HEK293 (cell line): Measurements from ENCODE around the gene MTHFD1L.
"Not testable (repeated sequence)": the region's sequence is repeated elsewhere in the genome, so short reads cannot be mapped to it uniquely, and the experiment has no call there.

Source experiments
- CTCF ChIA-PET: fragments of 350-600 bp; formaldehyde crosslinking; extraction: SDS; loops from one replicate; lab custom pipeline; 2021; ENCODE audit warnings: antibody characterized with exemption; lab: Yijun Ruan, JAX
- POLR2A ChIA-PET: fragments of 300-600 bp; formaldehyde crosslinking; extraction: SDS; loops from one replicate; lab custom pipeline; 2020; ENCODE audit warnings: antibody characterized with exemption, inconsistent platforms; lab: Yijun Ruan, JAX
- H3K27ac ChIP-seq: fragments of 200-500 bp; sonication (Bioruptor generic); 2 replicates; pipeline ENCODE4 v1.5.1; 2014; ENCODE audit warnings: low read depth, low read length, control low read depth, inconsistent platforms; ENCODE audit errors: extremely low read depth
- H3K36me3 ChIP-seq, 2 experiments: fragments of 200-500 bp in 1 of 2; sonication (Bioruptor generic) in 1 of 2; 1 replicate in 1 of 2; 2 replicates in 1 of 2; pipeline ENCODE4 v1.5.1; 2014 to 2017; ENCODE audit warnings: inconsistent platforms in 2 of 2, low read length in 2 of 2; ENCODE audit not compliant: control insufficient read depth in 2 of 2, insufficient read depth in 1 of 2
- H3K4me1 ChIP-seq: fragments of 200-500 bp; sonication (Bioruptor generic); 2 replicates; pipeline ENCODE4 v1.5.1; 2014; ENCODE audit warnings: mild to moderate bottlenecking, low read length, inconsistent platforms; ENCODE audit not compliant: control insufficient read depth, insufficient read depth
- H3K4me3 ChIP-seq: 2 replicates; pipeline ENCODE4 v1.5.1; 2011; ENCODE audit warnings: low read depth, mild to moderate bottlenecking, control low read depth, low read length, moderate library complexity
- H3K9me3 ChIP-seq: fragments of 200-500 bp; sonication (Bioruptor generic); 2 replicates; pipeline ENCODE4 v1.5.1; 2014; ENCODE audit warnings: low read depth, low read length, inconsistent platforms; ENCODE audit not compliant: control insufficient read depth, insufficient read depth
- GLI2 ChIP-seq: fragments of 450-650 bp; formaldehyde crosslinking; IDR thresholded peaks from 2 replicates; pipeline ENCODE4; 2017; ENCODE audit warnings: missing biosample characterization, missing genetic modification characterization, low read depth, borderline replicate concordance
- HOXD13 ChIP-seq: sonication (generic); formaldehyde crosslinking; IDR thresholded peaks from 2 replicates; pipeline ENCODE4 v1.8.0; 2022; ENCODE audit warnings: missing genetic modification reagents, borderline replicate concordance
- MZF1 ChIP-seq: fragments of 450-650 bp; formaldehyde crosslinking; IDR thresholded peaks from 2 replicates; pipeline ENCODE4 v1.5.1; 2017; ENCODE audit warnings: missing biosample characterization, missing genetic modification characterization, borderline replicate concordance
- OVOL3 ChIP-seq: fragments of 450-650 bp; formaldehyde crosslinking; IDR thresholded peaks from 2 replicates; pipeline ENCODE4 v1.5.1; 2016; ENCODE audit warnings: missing biosample characterization, missing genetic modification characterization
- SP7 ChIP-seq: fragments of 450-650 bp; formaldehyde crosslinking; IDR thresholded peaks from 2 replicates; pipeline ENCODE4 v1.5.1; 2016; ENCODE audit warnings: missing biosample characterization, missing genetic modification characterization
- ZBTB21 ChIP-seq: fragments of 450-650 bp; formaldehyde crosslinking; IDR thresholded peaks from 2 replicates; pipeline ENCODE4 v1.5.1; 2017; ENCODE audit warnings: missing biosample characterization, missing genetic modification characterization
- ZBTB48 ChIP-seq: fragments of 450-650 bp; formaldehyde crosslinking; IDR thresholded peaks from 2 replicates; pipeline ENCODE4 v1.5.1; 2016; ENCODE audit warnings: missing biosample characterization, missing genetic modification characterization
- ZBTB7A ChIP-seq: fragments of 450-650 bp; formaldehyde crosslinking; IDR thresholded peaks from 2 replicates; pipeline ENCODE4 v1.5.1; 2016; ENCODE audit warnings: low read depth, missing biosample characterization, missing genetic modification characterization
- ZBTB8A ChIP-seq: fragments of 450-650 bp; formaldehyde crosslinking; IDR thresholded peaks from 2 replicates; pipeline ENCODE4 v1.5.1; 2016; ENCODE audit warnings: missing biosample characterization, missing genetic modification characterization
- ZFP41 ChIP-seq: fragments of 450-650 bp; formaldehyde crosslinking; IDR thresholded peaks from 2 replicates; pipeline ENCODE4 v1.5.1; 2016; ENCODE audit warnings: missing biosample characterization, missing genetic modification characterization, borderline replicate concordance
- ZNF174 ChIP-seq: fragments of 450-650 bp; formaldehyde crosslinking; IDR thresholded peaks from 2 replicates; pipeline ENCODE4 v1.5.0; 2017; ENCODE audit warnings: missing biosample characterization, mild to moderate bottlenecking, missing genetic modification characterization
- ZNF175 ChIP-seq: fragments of 450-650 bp; formaldehyde crosslinking; IDR thresholded peaks from 2 replicates; pipeline ENCODE4 v1.5.1; 2016; ENCODE audit warnings: missing biosample characterization, missing genetic modification characterization
- ZNF354C ChIP-seq: fragments of 450-650 bp; formaldehyde crosslinking; IDR thresholded peaks from 2 replicates; pipeline ENCODE4 v1.5.1; 2016; ENCODE audit warnings: missing biosample characterization, missing genetic modification characterization, low read depth, borderline replicate concordance
- ZNF394 ChIP-seq: fragments of 450-650 bp; formaldehyde crosslinking; IDR thresholded peaks from 2 replicates; pipeline ENCODE4 v1.5.1; 2016; ENCODE audit warnings: missing biosample characterization, missing genetic modification characterization, mild to moderate bottlenecking, moderate library complexity, borderline replicate concordance
- ZNF426 ChIP-seq: fragments of 450-650 bp; formaldehyde crosslinking; IDR thresholded peaks from 2 replicates; pipeline ENCODE4 v1.5.1; 2017; ENCODE audit warnings: missing biosample characterization, missing genetic modification characterization, mild to moderate bottlenecking, inconsistent platforms, moderate library complexity
- ZNF548 ChIP-seq: fragments of 450-650 bp; formaldehyde crosslinking; IDR thresholded peaks from 2 replicates; pipeline ENCODE4 v1.5.1; 2016; ENCODE audit warnings: missing biosample characterization, missing genetic modification characterization
- ZNF555 ChIP-seq: fragments of 450-650 bp; formaldehyde crosslinking; conservative IDR thresholded peaks from 2 replicates; pipeline ENCODE4 v1.5.1; 2017; ENCODE audit warnings: missing biosample characterization, mild to moderate bottlenecking, missing genetic modification characterization, inconsistent platforms
- ZNF560 ChIP-seq: fragments of 450-650 bp; formaldehyde crosslinking; IDR thresholded peaks from 2 replicates; pipeline ENCODE4 v1.5.1; 2017; ENCODE audit warnings: missing biosample characterization, missing genetic modification characterization, borderline replicate concordance
- ZNF561 ChIP-seq: fragments of 450-650 bp; IDR thresholded peaks from 2 replicates; pipeline ENCODE4 v1.5.1; 2018; ENCODE audit warnings: missing biosample characterization, missing genetic modification characterization, borderline replicate concordance
- ZNF596 ChIP-seq: fragments of 450-650 bp; IDR thresholded peaks from 2 replicates; pipeline ENCODE4 v1.5.0; 2018; ENCODE audit warnings: missing biosample characterization, mild to moderate bottlenecking, missing genetic modification characterization, moderate library complexity
- ZNF629 ChIP-seq: fragments of 450-650 bp; formaldehyde crosslinking; IDR thresholded peaks from 2 replicates; pipeline ENCODE4 v1.5.1; 2017; ENCODE audit warnings: missing biosample characterization, missing genetic modification characterization
- TF ChIP-seq, protein P1 (sequence below): fragments of 450-650 bp; formaldehyde crosslinking; IDR thresholded peaks from 2 replicates; pipeline ENCODE4 v1.5.1; 2016; ENCODE audit warnings: missing biosample characterization, missing genetic modification characterization, borderline replicate concordance
- TF ChIP-seq, protein P2 (sequence below): fragments of 450-650 bp; formaldehyde crosslinking; IDR thresholded peaks from 2 replicates; pipeline ENCODE4 v1.5.1; 2016; ENCODE audit warnings: missing biosample characterization, missing genetic modification characterization, borderline replicate concordance
- TF ChIP-seq, protein P3 (sequence below): fragments of 450-650 bp; formaldehyde crosslinking; IDR thresholded peaks from 2 replicates; pipeline ENCODE4 v1.5.1; 2016; ENCODE audit warnings: missing biosample characterization, missing genetic modification characterization

The MTHFD1L gene

DNA sequence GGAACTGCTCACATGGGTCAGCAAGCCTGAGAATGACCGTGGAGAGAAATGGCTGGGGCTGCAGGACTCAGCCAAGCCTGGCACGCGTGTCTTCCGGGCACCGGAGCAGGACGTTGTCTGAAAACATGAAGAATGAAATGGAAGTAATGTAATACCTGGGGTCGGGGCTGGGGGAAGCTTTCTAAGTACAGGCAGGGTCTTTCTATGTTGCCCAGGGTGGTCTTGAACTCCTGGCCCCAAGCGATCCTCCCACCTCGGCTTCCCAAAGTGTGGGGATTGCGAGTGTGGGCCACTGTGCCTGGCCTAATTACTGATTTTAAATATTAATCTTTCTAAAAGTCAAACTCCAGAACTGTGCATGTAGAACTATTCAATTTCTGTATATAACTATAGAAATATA is 218.8 kb downstream of the MTHFD1L start:
- CTCF ChIA-PET: no interaction called here
- H3K27ac ChIP-seq: no peak overlapping the region
- H3K9me3 ChIP-seq: no peaks in the 10 kb centered on the region
- POLR2A ChIA-PET: no interaction called here
- H3K4me1 ChIP-seq: peaks cover 2% of the 10 kb centered on the region; the same call in 1 of the 2 replicates
- no peak overlapping the region for H3K4me3 ChIP-seq
- TF ChIP-seq ZBTB48 (no peak), ZBTB7A (tag by site-specific recombination) (no peak), ZNF596 (tag by site-specific recombination) (no peak), HOXD13 (CRISPR knock-in tag) (no peak), ZBTB21 (no peak), ZNF561 (tag by site-specific recombination) (no peak), ZNF175 (no peak), ZFP41 (tag by site-specific recombination) (no peak), OVOL3 (no peak), ZNF174 (tag by site-specific recombination) (no peak), MZF1 (tag by site-specific recombination) (no peak), SP7 (tag by site-specific recombination) (no peak), ZBTB8A (tag by site-specific recombination) (no peak), ZNF548 (tag by site-specific recombination) (no peak)
- TF ChIP-seq, protein P1, sequence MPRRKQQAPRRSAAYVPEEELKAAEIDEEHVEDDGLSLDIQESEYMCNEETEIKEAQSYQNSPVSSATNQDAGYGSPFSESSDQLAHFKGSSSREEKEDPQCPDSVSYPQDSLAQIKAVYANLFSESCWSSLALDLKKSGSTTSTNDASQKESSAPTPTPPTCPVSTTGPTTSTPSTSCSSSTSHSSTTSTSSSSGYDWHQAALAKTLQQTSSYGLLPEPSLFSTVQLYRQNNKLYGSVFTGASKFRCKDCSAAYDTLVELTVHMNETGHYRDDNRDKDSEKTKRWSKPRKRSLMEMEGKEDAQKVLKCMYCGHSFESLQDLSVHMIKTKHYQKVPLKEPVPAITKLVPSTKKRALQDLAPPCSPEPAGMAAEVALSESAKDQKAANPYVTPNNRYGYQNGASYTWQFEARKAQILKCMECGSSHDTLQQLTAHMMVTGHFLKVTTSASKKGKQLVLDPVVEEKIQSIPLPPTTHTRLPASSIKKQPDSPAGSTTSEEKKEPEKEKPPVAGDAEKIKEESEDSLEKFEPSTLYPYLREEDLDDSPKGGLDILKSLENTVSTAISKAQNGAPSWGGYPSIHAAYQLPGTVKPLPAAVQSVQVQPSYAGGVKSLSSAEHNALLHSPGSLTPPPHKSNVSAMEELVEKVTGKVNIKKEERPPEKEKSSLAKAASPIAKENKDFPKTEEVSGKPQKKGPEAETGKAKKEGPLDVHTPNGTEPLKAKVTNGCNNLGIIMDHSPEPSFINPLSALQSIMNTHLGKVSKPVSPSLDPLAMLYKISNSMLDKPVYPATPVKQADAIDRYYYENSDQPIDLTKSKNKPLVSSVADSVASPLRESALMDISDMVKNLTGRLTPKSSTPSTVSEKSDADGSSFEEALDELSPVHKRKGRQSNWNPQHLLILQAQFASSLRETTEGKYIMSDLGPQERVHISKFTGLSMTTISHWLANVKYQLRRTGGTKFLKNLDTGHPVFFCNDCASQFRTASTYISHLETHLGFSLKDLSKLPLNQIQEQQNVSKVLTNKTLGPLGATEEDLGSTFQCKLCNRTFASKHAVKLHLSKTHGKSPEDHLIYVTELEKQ: no peak
- TF ChIP-seq, protein P2, sequence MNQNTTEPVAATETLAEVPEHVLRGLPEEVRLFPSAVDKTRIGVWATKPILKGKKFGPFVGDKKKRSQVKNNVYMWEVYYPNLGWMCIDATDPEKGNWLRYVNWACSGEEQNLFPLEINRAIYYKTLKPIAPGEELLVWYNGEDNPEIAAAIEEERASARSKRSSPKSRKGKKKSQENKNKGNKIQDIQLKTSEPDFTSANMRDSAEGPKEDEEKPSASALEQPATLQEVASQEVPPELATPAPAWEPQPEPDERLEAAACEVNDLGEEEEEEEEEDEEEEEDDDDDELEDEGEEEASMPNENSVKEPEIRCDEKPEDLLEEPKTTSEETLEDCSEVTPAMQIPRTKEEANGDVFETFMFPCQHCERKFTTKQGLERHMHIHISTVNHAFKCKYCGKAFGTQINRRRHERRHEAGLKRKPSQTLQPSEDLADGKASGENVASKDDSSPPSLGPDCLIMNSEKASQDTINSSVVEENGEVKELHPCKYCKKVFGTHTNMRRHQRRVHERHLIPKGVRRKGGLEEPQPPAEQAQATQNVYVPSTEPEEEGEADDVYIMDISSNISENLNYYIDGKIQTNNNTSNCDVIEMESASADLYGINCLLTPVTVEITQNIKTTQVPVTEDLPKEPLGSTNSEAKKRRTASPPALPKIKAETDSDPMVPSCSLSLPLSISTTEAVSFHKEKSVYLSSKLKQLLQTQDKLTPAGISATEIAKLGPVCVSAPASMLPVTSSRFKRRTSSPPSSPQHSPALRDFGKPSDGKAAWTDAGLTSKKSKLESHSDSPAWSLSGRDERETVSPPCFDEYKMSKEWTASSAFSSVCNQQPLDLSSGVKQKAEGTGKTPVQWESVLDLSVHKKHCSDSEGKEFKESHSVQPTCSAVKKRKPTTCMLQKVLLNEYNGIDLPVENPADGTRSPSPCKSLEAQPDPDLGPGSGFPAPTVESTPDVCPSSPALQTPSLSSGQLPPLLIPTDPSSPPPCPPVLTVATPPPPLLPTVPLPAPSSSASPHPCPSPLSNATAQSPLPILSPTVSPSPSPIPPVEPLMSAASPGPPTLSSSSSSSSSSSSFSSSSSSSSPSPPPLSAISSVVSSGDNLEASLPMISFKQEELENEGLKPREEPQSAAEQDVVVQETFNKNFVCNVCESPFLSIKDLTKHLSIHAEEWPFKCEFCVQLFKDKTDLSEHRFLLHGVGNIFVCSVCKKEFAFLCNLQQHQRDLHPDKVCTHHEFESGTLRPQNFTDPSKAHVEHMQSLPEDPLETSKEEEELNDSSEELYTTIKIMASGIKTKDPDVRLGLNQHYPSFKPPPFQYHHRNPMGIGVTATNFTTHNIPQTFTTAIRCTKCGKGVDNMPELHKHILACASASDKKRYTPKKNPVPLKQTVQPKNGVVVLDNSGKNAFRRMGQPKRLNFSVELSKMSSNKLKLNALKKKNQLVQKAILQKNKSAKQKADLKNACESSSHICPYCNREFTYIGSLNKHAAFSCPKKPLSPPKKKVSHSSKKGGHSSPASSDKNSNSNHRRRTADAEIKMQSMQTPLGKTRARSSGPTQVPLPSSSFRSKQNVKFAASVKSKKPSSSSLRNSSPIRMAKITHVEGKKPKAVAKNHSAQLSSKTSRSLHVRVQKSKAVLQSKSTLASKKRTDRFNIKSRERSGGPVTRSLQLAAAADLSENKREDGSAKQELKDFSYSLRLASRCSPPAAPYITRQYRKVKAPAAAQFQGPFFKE (tag by site-specific recombination): no peak
- H3K36me3 ChIP-seq: no peaks in the 10 kb centered on the region; a peak in 1 of 3 replicates

DNA sequence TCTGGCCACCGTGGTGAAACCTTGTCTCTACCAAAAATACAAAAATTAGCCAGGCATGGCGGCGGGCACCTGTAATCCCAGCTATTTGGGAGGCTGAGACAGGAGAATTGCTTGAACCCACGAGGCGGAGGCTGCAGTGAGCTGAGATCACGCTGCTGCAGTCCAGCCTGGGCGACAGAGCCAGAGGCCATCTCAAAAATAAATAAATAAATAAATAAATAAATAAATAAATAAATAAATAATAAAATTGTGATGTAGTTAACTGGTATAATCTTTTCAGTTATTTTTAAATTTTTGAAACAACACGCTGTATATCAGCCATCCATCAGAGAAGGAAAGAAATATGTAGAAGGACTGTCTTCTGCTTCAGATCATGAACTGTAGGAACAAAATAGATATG is 221.6 kb downstream of the MTHFD1L start:
- H3K27ac ChIP-seq, H3K36me3 ChIP-seq, H3K4me3 ChIP-seq, POLR2A ChIA-PET, H3K4me1 ChIP-seq, H3K9me3 ChIP-seq: not testable (repeated sequence)
- CTCF ChIA-PET: interaction anchor here (1.5 kb wide), 1 partner anchor 13 kb away, joined by 7 read pairs; no protein-coding TSS in a partner anchor
- peak; percentile 87 for TF ChIP-seq ZNF555 (tag by site-specific recombination)
- 0 out of 2 replicates have a peak, but pooled peaks have one; percentile 29 for TF ChIP-seq ZNF354C (tag by site-specific recombination)
- peak; percentile 92 for TF ChIP-seq ZNF426 (tag by site-specific recombination)
- peak; percentile 67 for TF ChIP-seq ZBTB8A (tag by site-specific recombination)
- TF ChIP-seq GLI2 (tag by site-specific recombination): peak; percentile 32; the same call in 1 of the 2 replicates
- peak; percentile 65 for TF ChIP-seq ZNF629
- TF ChIP-seq, protein P3, sequence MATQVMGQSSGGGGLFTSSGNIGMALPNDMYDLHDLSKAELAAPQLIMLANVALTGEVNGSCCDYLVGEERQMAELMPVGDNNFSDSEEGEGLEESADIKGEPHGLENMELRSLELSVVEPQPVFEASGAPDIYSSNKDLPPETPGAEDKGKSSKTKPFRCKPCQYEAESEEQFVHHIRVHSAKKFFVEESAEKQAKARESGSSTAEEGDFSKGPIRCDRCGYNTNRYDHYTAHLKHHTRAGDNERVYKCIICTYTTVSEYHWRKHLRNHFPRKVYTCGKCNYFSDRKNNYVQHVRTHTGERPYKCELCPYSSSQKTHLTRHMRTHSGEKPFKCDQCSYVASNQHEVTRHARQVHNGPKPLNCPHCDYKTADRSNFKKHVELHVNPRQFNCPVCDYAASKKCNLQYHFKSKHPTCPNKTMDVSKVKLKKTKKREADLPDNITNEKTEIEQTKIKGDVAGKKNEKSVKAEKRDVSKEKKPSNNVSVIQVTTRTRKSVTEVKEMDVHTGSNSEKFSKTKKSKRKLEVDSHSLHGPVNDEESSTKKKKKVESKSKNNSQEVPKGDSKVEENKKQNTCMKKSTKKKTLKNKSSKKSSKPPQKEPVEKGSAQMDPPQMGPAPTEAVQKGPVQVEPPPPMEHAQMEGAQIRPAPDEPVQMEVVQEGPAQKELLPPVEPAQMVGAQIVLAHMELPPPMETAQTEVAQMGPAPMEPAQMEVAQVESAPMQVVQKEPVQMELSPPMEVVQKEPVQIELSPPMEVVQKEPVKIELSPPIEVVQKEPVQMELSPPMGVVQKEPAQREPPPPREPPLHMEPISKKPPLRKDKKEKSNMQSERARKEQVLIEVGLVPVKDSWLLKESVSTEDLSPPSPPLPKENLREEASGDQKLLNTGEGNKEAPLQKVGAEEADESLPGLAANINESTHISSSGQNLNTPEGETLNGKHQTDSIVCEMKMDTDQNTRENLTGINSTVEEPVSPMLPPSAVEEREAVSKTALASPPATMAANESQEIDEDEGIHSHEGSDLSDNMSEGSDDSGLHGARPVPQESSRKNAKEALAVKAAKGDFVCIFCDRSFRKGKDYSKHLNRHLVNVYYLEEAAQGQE: peak; percentile 73
- TF ChIP-seq ZNF394: peak; percentile 97
- peak; percentile 78; the same call in 1 of the 2 replicates for TF ChIP-seq ZNF560 (tag by site-specific recombination)
